ENCODE measurements around the gene IP6K2. TPM values are rescaled to one million over a fixed set of nuclear protein-coding genes. Genes with fewer than 3 reads are reported as not detected.

The IP6K2 gene
- total and polyA plus RNA-seq, 2 of the 8 experiments (the other 6 are each of a cell fraction or from before 2014, with no cell fraction given) = 95.8 to 144 TPM

DNA sequence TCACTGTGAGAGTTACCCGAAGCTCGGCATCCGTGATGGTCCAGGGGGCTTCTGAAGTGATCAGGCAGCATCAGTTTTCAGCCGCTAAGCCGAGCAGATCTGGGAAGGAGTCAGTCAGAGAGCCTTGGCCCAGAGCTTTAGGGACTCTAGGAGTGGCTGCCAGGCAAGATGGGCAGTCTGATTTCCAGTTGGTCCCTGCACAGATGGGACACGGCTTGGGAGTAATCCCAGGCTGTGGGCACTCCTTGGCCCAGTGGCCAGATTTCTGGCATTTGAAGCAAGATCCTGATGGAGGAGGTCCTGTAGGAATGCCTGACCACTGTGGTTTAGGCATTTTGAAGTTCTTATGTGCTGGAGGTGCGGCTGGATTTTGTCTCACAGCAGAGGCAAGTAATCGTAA is 10.5 kb upstream of the IP6K2 start:
- TF ChIP-seq SP4 (IDR thresholded peaks at IDR 0.05; ENCODE audit: low read length) = no peak
- no peak overlapping the region for H3K23ac ChIP-seq (ENCODE audit: insufficient read length)
- no peak overlapping the region for H2BK15ac ChIP-seq (ENCODE audit: low read length)
- H3K9ac ChIP-seq (replicated peaks in 1 of 4; ENCODE audit: extremely low read depth in 1 of 4, low read depth in 3 of 4, low read length in 3 of 4) = no peak overlapping the region
- H3K14ac ChIP-seq (ENCODE audit: insufficient read length) = no peak overlapping the region
- H4K91ac ChIP-seq (replicated peaks; ENCODE audit: insufficient read length, low read length) = no peak overlapping the region
- no peak overlapping the region for H3K4me3 ChIP-seq (ENCODE audit: extremely low read depth in 1 of 4, insufficient read depth in 2 of 4, low read depth in 3 of 4, low read length in 4 of 4)
- H3K4me1 ChIP-seq (replicated peaks in 1 of 4; ENCODE audit: control insufficient read depth in 3 of 4, insufficient read depth in 4 of 4, low read length in 3 of 4) = no peaks in the 10 kb centered on the region
- H4K8ac ChIP-seq (ENCODE audit: extremely low read depth, insufficient read depth, low read length) = no peak overlapping the region
- H2AFZ ChIP-seq (ENCODE audit: low read length) = no peak overlapping the region
- no peak overlapping the region for H3K4me2 ChIP-seq (ENCODE audit: insufficient read depth in 1 of 2, low read depth in 2 of 2, low read length in 2 of 2)
- H4K20me1 ChIP-seq (replicated peaks in 1 of 2; ENCODE audit: control insufficient read depth in 1 of 2, insufficient read depth in 2 of 2, low read length in 2 of 2) = no peaks in the 10 kb centered on the region
- FAIRE-seq (no peak), DNase-seq (ENCODE audit: low read depth in 1 of 2, low spot score in 2 of 2) (no peak)
- H3K27me3 ChIP-seq (replicated peaks in 1 of 4; ENCODE audit: control insufficient read depth in 3 of 4, extremely low read depth in 1 of 4, insufficient read depth in 3 of 4, low read length in 3 of 4) = no peaks in the 10 kb centered on the region
- H2BK5ac ChIP-seq (ENCODE audit: low read depth, low read length) = no peak overlapping the region
- H3K79me1 ChIP-seq (ENCODE audit: low read depth, low read length) = no peaks in the 10 kb centered on the region
- H2AK5ac ChIP-seq (ENCODE audit: low read depth, low read length) = no peak overlapping the region
- H3K56ac ChIP-seq (replicated peaks; ENCODE audit: insufficient read length, low read depth, low read length) = no peak overlapping the region
- no peak overlapping the region for H2BK12ac ChIP-seq (ENCODE audit: low read depth, low read length)
- no peaks in the 10 kb centered on the region for H3K79me2 ChIP-seq (ENCODE audit: control insufficient read depth in 1 of 2, insufficient read depth in 2 of 2, low read length in 2 of 2)
- ChIA-PET POLR2A (ENCODE audit: partially characterized antibody) (interaction anchor here (5.7 kb wide), 1 partner anchor 12 kb away, joined by 28 read pairs; the partner anchor contains the start of gene IP6K2), CTCF (ENCODE audit: partially characterized antibody) (interaction anchor here (0.7 to 5.8 kb wide), 4 partner anchors 11 to 42 kb away, joined by 3 to 40 read pairs (median 4); partner anchors contain the start of gene NCKIPSD)
- no peaks in the 10 kb centered on the region for H3K23me2 ChIP-seq (ENCODE audit: low read depth, low read length)
- H4K5ac ChIP-seq (ENCODE audit: insufficient read length, low read depth, low read length) = no peak overlapping the region
- H3K36me3 ChIP-seq (ENCODE audit: control insufficient read depth in 2 of 4, insufficient read depth in 4 of 4, low read length in 3 of 4) = no peaks in the 10 kb centered on the region
- no peak overlapping the region for H2BK20ac ChIP-seq (ENCODE audit: low read length)
- WGBS, 2 experiments (ENCODE audit: extremely low coverage in 1 of 2, insufficient coverage in 1 of 2, insufficient read length in 1 of 2, insufficient replicate concordance in 2 of 2, low coverage in 1 of 2, low lambda C conversion rate in 2 of 2, missing lambda C conversion rate in 1 of 2) = 91% methylated on average over 8 of the region's 8 CpGs; no CpG with 5 or more reads in 1 of the 2 experiments
- no peak overlapping the region for H3K18ac ChIP-seq (ENCODE audit: extremely low read depth, low read length)
- H2BK120ac ChIP-seq (replicated peaks; ENCODE audit: low read depth, low read length) = no peak overlapping the region
- H3K4ac ChIP-seq (replicated peaks; ENCODE audit: insufficient read length, low read depth, low read length) = no peak overlapping the region
- H3K27ac ChIP-seq (ENCODE audit: low read depth, low read length) = no peak overlapping the region
- no peaks in the 10 kb centered on the region for H3K9me3 ChIP-seq (ENCODE audit: insufficient read depth in 2 of 2, low read depth in 1 of 2, low read length in 1 of 2)
